ENCODE measurements around the gene TMA7. TPM values are rescaled to one million over a fixed set of nuclear protein-coding genes. Genes with fewer than 3 reads are reported as not detected.
A peak's percentile ranks its signal among the peaks of the same experiment; 100 is the strongest.

Gene TMA7
- total RNA-seq, 1 donor, result 271 TPM

DNA sequence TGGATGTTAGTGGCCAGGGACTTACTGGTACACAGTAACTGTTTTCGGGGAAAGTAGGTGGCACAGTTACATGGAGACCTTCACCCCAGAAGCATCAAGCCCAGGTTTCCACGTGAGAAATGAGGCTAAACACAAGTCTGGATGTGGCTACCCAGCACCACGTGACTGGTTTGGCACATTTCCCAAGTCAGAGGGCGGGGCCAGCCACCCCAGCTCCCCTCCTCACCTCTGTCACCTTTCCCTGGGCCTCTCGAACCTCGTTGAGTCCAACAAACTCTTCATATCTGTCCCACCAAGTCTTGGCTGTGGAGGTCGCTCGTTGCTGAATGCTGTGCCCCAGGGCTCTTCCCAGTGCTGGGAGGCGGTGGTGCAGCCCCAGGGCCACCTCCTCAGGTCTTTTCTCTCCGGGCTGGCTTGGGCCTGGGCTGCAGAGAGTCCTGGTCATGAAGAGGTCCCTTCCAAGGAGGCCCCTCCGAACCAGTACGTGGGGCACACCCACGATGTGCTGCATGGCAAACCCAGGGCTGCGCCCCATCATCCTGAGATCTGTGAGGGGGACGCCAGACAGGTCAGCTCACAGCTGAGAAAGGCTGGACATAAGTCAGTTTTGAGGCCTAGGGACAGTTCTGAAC is 5.3 kb upstream of the TMA7 start:
- H3K27me3 ChIP-seq (ENCODE audit: insufficient read depth, low read length), result no peaks in the 10 kb centered on the region

DNA sequence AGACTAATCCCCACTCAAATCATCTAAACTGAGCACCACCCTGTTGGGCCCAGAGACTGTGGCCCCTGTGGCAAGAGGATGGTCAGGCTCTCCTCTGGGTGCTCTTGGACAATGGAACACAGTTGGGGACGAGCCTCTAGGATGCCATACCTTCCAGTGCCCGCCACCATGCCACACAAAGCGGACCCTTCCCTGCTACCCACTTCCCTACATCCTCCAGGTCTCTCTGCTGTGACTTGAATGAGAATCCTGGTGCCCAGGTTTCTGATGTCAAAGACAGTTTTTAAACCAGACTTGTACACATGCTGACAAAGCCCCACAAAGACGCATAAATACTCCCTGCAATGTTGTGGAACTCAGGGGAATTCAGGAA is 4.8 kb upstream of the TMA7 start:
- Histone ChIP-seq H3K9me3 (ENCODE audit: low read depth, low read length) (no peaks in the 10 kb centered on the region), H3K4me1 (ENCODE audit: insufficient read depth, low read length) (peaks cover 14% of the 10 kb centered on the region), H3K27me3 (ENCODE audit: insufficient read depth, low read length) (no peaks in the 10 kb centered on the region)

More for the DNA sequence above, 5.3 kb upstream of the TMA7 start:
- H3K4me1 ChIP-seq (ENCODE audit: insufficient read depth, low read length), result peaks cover 19% of the 10 kb centered on the region
- no peak overlapping the region for H3K4me3 ChIP-seq (ENCODE audit: low read length)
- no peaks in the 10 kb centered on the region for H3K9me3 ChIP-seq (ENCODE audit: low read depth, low read length)

DNA sequence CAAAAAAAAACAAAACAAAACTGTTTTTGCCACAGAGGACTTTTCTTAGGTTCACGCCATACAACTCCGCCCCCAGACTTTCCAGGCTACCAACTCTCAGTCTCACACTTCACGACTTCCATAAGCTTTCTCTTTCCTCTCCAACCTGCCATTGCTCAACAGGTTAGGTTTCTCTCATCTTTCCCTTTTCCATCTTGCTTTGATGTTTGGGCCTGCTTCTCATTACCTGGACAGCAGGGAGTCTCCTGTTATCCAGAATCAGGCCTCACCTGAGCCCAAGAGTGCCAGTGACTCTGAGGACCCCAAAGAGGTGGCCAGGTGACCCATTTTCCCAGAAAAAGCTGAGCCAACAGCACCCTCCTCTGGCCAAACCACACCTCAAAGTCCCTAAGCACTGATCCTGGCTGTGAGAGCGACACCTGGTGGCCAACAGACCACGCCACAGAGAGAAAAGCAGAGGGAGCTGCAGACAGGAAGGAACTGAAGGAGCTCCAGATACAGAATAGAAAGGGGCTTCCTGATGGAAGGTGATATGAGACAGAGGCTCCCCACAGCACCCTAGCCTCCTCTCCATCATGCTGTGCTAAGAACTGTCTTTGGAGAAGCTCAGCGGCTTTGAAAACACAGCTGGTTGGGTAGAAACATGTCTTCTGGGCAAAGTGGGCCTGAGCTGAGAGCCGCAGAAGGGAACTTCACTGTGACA is 4.1 kb upstream of the TMA7 start:
- Histone ChIP-seq H3K27me3 (ENCODE audit: insufficient read depth, low read length) (no peaks in the 10 kb centered on the region), H3K4me3 (ENCODE audit: low read length) (no peak overlapping the region), H3K4me1 (ENCODE audit: insufficient read depth, low read length) (peaks cover 17% of the 10 kb centered on the region), H3K9me3 (ENCODE audit: low read depth, low read length) (no peaks in the 10 kb centered on the region)

More for the DNA sequence above, 4.8 kb upstream of the TMA7 start:
- no peak overlapping the region for H3K4me3 ChIP-seq (ENCODE audit: low read length)

DNA sequence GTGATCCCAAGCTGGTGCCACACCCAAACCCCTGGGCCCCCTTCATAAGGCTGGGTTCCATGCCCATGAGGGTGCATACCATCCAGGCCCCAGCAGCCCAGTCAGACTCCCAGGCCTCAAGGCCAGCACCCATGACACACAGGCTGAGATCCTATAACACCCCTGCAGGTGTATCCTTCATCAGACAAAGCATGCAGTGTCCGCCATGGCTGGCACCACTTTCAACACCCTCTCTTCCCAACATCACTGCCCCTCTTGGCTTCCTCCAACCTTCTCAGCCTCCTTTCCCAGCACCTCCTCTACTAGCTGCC is 3.6 kb upstream of the TMA7 start:
- Histone ChIP-seq H3K27me3 (ENCODE audit: insufficient read depth, low read length) (no peaks in the 10 kb centered on the region), H3K4me1 (ENCODE audit: insufficient read depth, low read length) (peaks cover 22% of the 10 kb centered on the region), H3K4me3 (ENCODE audit: low read length) (no peak overlapping the region), H3K9me3 (ENCODE audit: low read depth, low read length) (no peaks in the 10 kb centered on the region)

DNA sequence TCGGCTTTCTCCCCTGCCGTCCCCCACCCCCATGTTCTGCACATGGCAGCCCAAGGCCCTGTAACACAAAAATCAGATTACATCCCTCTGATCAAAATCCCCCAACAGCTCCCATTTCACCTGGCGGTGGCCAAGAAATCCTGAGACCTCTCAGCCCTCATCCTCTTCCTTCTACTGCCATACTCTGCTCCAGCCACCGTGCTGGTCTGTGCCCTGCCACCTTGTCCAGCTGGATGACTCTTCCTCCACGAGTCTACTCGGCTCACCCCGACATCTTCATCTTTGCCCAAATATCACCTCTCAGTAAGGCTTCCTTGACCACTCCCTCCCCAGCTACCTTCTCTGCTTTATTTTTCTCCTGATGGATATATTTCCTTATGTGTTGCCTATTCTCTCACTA is 3.2 kb upstream of the TMA7 start:
- Histone ChIP-seq H3K4me1 (ENCODE audit: insufficient read depth, low read length) (peaks cover 26% of the 10 kb centered on the region), H3K9me3 (ENCODE audit: low read depth, low read length) (no peaks in the 10 kb centered on the region), H3K4me3 (ENCODE audit: low read length) (no peak overlapping the region), H3K27me3 (ENCODE audit: insufficient read depth, low read length) (no peaks in the 10 kb centered on the region)

DNA sequence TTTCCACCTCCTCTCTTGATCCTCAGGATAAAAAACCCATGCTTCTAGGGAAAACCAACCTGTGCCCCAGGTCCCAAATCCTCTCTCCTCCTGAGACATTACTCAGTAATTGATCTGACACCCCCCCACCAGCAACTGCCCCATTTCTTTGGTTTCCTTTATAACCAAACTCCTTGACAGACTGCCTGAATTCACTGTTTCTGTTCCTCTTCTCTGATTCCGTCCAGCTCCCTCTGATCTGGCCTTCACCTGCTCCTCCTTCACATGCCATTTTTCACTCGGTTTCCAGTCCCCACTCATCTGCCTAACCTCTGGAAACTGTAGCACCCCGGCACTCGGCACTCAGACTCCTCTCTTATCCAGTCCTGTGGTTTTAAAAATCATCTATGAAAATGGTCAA is 2.2 kb upstream of the TMA7 start:
- Histone ChIP-seq H3K9me3 (ENCODE audit: low read depth, low read length) (no peaks in the 10 kb centered on the region), H3K4me1 (ENCODE audit: insufficient read depth, low read length) (peaks cover 34% of the 10 kb centered on the region), H3K27me3 (ENCODE audit: insufficient read depth, low read length) (no peaks in the 10 kb centered on the region), H3K4me3 (ENCODE audit: low read length) (no peak overlapping the region)

DNA sequence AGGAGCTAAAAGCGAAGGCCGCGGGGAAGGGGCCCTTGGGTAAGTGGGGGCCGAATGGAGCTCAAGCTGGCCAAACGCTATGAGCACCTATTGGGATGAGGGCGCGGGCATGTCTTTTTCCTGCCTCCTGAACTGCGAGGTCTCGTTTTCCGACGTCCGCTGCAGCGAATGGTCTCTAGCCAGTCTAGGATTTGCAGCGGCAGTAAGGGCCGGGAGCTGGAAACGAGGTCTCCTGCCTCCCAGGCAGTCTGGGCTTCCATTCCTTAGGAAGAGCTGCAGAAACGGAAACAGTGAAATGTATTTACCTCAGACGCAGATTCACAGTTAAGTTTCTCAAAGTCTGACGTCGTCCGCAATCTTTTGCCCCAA is 517 bp downstream of the TMA7 start:
- Histone ChIP-seq H3K4me3 (ENCODE audit: low read length) (peak overlapping the region; percentile 77), H3K4me1 (ENCODE audit: insufficient read depth, low read length) (peaks cover 36% of the 10 kb centered on the region), H3K9me3 (ENCODE audit: low read depth, low read length) (no peaks in the 10 kb centered on the region), H3K27me3 (ENCODE audit: insufficient read depth, low read length) (no peaks in the 10 kb centered on the region)

DNA sequence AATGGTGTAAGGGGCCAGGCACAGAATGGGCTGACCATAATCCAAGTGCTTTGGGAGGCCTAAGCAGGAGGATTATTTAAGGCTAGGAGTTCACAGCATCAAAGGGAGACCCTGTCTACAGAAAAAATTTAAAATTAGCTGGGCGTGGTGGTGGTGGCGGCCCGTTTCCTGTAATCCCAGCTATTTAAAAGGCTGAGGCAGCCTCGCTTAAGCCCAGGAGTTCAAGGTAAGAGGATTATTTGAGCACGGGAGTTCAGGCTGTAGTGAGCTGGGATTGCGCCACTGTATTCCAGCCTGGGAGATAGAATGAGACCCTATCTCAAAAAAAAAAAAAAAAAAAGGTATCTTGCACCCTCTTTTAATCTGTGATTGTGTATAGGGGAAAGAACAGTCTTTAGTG is 1.9 kb downstream of the TMA7 start:
- peaks cover 37% of the 10 kb centered on the region for H3K4me1 ChIP-seq (ENCODE audit: insufficient read depth, low read length)
- no peaks in the 10 kb centered on the region for H3K9me3 ChIP-seq (ENCODE audit: low read depth, low read length)
- H3K4me3 ChIP-seq (ENCODE audit: low read length), result no peak overlapping the region
- no peaks in the 10 kb centered on the region for H3K27me3 ChIP-seq (ENCODE audit: insufficient read depth, low read length)

DNA sequence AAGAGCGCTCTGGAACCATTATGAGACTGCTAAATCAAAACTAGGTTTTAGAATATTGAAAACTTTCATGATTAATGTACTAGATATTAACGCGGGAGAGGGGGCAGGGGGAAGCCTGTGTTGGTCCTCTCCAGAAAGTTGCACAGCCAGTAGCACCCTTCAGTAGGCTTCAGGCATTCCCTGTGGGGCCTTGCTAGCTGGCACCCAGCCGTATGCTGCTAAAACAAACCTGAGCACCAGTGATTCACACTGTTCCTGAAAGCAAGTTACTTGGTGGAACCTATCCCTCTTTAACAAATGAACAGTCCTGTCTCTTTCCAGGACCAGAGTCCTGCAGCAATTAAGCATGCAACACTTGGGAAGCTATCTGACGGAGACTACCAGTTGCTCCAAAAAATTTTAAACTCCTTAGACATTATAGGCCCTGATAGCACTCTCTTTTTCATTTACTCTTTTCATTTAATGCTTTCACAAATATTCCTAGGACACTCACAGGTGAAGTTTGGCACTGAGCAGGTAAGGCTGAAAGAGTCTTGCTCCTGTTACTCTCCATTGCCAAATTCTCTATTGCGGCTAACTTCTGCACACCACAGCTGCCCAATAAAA is 5.3 kb downstream of the TMA7 start:
- no peak overlapping the region for H3K4me3 ChIP-seq (ENCODE audit: low read length)
- H3K4me1 ChIP-seq (ENCODE audit: insufficient read depth, low read length), result peaks cover 40% of the 10 kb centered on the region
- no peaks in the 10 kb centered on the region for H3K27me3 ChIP-seq (ENCODE audit: insufficient read depth, low read length)
- H3K9me3 ChIP-seq (ENCODE audit: low read depth, low read length), result no peaks in the 10 kb centered on the region

DNA sequence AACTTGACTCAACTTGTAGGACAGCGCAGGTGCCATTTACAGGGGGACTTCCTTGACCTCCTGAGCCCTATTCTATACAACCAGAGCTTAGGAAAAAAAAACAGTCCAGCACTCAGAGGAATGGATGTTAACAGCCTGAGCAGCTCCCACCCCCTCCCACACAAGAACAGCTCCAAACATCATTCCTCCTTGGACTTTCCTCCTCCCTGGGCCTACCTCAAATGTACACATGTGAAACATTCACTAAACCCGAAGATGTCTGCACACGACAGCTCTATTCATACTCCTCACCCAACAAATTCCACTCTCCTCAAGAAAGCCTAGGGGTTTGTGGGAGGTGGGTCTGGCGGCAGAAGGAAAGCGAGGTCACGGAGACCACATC is 6.0 kb downstream of the TMA7 start:
- Histone ChIP-seq H3K27me3 (ENCODE audit: insufficient read depth, low read length) (no peaks in the 10 kb centered on the region), H3K4me3 (ENCODE audit: low read length) (peak overlapping the region; percentile 78), H3K4me1 (ENCODE audit: insufficient read depth, low read length) (peaks cover 34% of the 10 kb centered on the region), H3K9me3 (ENCODE audit: low read depth, low read length) (no peaks in the 10 kb centered on the region)

DNA sequence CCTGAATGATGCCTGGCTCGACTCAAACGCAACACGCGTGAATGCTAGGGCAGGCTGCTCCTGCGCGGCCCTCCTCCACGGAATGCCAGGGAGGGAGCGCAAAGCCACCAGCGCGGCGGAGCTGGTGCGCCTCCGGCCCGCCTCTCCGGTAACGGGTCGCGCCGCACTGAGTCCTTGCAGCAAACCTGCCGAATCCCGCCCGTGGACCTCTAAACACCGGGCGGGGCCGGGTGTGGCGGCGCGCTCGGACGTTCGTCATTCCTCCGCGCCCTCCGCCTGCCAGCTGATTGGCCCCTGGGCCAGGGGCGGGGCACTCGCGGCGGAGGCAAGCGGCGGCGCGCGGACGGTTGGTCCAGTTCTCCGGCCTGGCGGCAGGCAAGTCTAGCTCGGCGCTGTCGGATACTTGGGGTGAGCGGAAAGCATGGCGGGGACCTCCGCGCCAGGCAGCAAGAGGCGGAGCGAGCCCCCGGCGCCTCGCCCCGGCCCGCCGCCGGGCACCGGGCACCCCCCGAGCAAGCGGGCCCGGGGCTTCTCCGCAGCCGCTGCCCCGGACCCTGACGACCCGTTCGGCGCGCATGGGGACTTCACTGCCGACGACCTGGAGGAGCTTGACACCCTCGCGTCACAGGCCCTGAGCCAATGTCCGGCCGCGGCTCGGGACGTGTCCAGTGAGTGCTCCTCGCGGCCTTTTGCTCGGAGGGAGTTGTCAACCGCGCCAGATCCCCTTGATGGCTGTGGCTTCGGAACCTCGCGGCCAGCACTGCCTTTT is 6.6 kb downstream of the TMA7 start, which contains the start of gene ATRIP:
Gene ATRIP, plus strand, starts transcription at position 313 of the 769 bp plus-strand sequence. Its CDS starts 109 bp downstream, at position 422.
- Histone ChIP-seq H3K4me1 (ENCODE audit: insufficient read depth, low read length) (peaks cover 29% of the 10 kb centered on the region), H3K27me3 (ENCODE audit: insufficient read depth, low read length) (no peaks in the 10 kb centered on the region), H3K9me3 (ENCODE audit: low read depth, low read length) (no peaks in the 10 kb centered on the region), H3K4me3 (ENCODE audit: low read length) (peak within 1 kb of the TSS; percentile 78)

DNA sequence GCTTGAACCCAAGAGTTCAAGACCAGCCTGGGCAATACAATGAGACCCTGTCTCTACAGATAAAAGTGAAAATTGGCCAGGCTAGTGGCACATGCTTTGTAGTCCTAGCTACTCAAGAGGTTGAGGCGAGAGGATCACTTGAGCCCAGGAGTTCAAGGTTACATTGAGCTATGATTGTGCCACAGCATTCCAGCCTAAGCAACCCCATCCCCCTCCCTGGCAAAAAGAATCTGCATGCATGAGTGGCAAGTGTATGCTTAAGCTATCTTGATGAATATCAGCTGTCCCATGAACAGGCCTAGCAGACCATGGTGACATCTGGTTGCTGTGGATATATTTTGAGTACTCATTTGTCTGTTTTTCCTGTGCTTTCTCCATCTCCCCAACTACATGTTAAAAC is 11.2 kb downstream of the TMA7 start:
- Histone ChIP-seq H3K9me3 (ENCODE audit: low read depth, low read length) (no peaks in the 10 kb centered on the region), H3K27me3 (ENCODE audit: insufficient read depth, low read length) (no peaks in the 10 kb centered on the region), H3K4me1 (ENCODE audit: insufficient read depth, low read length) (peaks cover 10% of the 10 kb centered on the region), H3K4me3 (ENCODE audit: low read length) (no peak overlapping the region)

DNA sequence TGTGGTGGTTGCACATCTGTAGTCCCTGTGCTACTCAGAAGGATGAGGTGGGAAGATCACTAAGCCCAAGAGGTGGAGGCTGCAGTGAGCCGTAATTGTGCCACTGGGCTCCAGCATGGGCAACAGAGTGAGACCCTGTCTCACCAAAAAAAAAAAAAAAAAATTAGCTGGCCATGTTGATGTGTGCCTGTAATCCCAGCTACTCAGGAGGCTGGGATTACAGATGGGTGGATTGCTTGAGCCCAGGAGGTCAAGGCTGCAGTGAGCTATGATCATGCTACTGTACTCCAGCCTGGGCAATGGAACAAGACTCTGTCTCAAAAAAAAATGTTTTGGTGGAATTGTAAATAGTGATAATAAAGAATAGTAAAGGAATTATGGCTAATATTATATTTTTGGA is 16.4 kb downstream of the TMA7 start:
- Histone ChIP-seq H3K9me3 (ENCODE audit: low read depth, low read length) (no peaks in the 10 kb centered on the region), H3K27me3 (ENCODE audit: insufficient read depth, low read length) (no peaks in the 10 kb centered on the region), H3K4me3 (ENCODE audit: low read length) (no peak overlapping the region), H3K4me1 (ENCODE audit: insufficient read depth, low read length) (no peaks in the 10 kb centered on the region)

DNA sequence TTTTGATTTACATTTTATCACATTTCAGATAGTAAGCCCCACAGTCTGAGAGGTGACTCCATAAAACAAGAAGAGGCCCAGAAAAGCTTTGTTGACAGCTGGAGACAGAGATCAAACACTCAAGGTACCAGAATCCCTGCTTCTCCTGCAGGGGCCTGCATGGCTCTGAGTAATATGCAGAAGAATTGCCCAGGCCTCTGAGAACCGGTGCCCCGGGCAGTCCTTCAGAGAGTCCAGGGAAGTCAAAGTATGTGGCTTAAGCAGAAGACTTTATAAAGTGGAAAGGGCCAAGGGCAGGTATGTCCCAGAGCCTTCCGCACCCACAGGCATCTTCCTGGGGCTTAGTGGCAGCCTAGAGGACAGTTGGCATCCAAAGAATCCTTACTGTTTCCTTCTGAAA is 19.3 kb downstream of the TMA7 start:
- Histone ChIP-seq H3K27me3 (ENCODE audit: insufficient read depth, low read length) (no peaks in the 10 kb centered on the region), H3K9me3 (ENCODE audit: low read depth, low read length) (no peaks in the 10 kb centered on the region), H3K4me3 (ENCODE audit: low read length) (no peak overlapping the region), H3K4me1 (ENCODE audit: insufficient read depth, low read length) (no peaks in the 10 kb centered on the region)

DNA sequence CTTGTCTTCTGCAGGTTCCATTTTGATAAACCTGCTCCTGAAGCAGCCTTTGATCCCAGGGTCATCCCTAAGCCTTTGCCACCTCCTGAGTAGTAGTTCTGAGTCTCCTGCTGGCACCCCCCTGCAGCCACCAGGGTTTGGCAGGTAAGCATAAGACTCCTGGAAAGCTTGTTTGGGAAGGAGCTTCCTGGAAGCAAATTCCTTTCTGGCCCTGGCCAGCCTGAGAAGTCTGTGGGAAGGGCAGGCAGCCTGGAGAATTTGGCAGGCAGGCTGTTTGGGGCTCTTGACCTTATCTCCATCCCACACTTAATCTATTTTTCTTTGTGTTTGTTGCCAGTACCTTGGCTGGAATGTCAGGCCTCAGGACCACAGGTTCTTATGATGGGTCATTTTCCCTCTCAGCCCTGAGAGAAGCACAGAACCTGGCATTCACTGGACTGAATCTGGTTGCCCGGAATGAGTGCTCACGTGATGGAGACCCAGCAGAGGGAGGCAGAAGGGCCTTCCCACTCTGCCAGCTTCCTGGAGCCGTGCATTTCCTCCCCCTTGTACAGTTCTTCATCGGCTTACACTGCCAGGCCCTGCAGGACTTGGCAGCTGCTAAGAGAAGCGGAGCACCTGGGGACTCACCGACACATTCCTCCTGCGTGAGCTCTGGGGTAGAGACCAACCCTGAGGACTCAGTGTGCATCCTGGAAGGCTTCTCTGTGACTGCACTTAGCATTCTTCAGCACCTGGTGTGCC is 19.9 kb downstream of the TMA7 start:
- H3K27me3 ChIP-seq (ENCODE audit: insufficient read depth, low read length), result no peaks in the 10 kb centered on the region
- no peaks in the 10 kb centered on the region for H3K9me3 ChIP-seq (ENCODE audit: low read depth, low read length)
- no peak overlapping the region for H3K4me3 ChIP-seq (ENCODE audit: low read length)
- peaks cover 2% of the 10 kb centered on the region for H3K4me1 ChIP-seq (ENCODE audit: insufficient read depth, low read length)
